GM12865 (cell line): Measurements from ENCODE around the gene KIF3A.

ENCODE experiments used
- DNase-seq: peaks from one replicate; pipeline ENCODE4 v3.0.0; 2010; ENCODE audit warnings: low read depth
- H3K4me3 ChIP-seq: 2 replicates; pipeline ENCODE4 v1.5.1; 2011; ENCODE audit warnings: mild to moderate bottlenecking, low read depth, low read length, control low read depth
- CTCF ChIP-seq: IDR thresholded peaks from 2 replicates; pipeline ENCODE4 v1.5.1; 2011; ENCODE audit warnings: low read length, control low read depth, low read depth, inconsistent platforms; ENCODE audit not compliant: insufficient read depth; ENCODE audit errors: missing control alignments

KIF3A gene

GRCh38 chr5:132666310-132667123, 70.8 kb downstream of the KIF3A start:
- H3K4me3 ChIP-seq, result no peak overlapping the region
- no peak for DNase-seq
- TF ChIP-seq CTCF, result no peak

GRCh38 chr5:132665574-132666080, 71.7 kb downstream of the KIF3A start:
- DNase-seq, result no peak
- no peak overlapping the region for H3K4me3 ChIP-seq
- no peak for TF ChIP-seq CTCF

GRCh38 chr5:132664696-132665209, 72.6 kb downstream of the KIF3A start:
- peak overlapping the region; percentile 49 for H3K4me3 ChIP-seq
- no peak for TF ChIP-seq CTCF
- DNase-seq, result no peak

- peak; percentile 92 for DNase-seq
- TF ChIP-seq CTCF, result no peak
- peak overlapping the region; percentile 49 for H3K4me3 ChIP-seq
Measured at GRCh38 chr5:132663771-132664695, 73.3 kb downstream of the KIF3A start.

GRCh38 chr5:132662925-132663770, 74.2 kb downstream of the KIF3A start:
- DNase-seq, result peak; percentile 95
- H3K4me3 ChIP-seq, result peak overlapping the region; percentile 49
- no peak for TF ChIP-seq CTCF

GRCh38 chr5:132662004-132662401, 75.3 kb downstream of the KIF3A start:
- peak; percentile 44 for DNase-seq
- H3K4me3 ChIP-seq, result no peak overlapping the region
- no peak for TF ChIP-seq CTCF
